Fibroblast of mammary gland (primary cell): ENCODE results near the gene KCNK5.

Experiments used
- DNase-seq: peaks from one replicate; pipeline ENCODE4 v3.0.0-alpha.2; 2010; ENCODE audit warnings: low read depth
- H3K4me3 ChIP-seq: 2 replicates; pipeline ENCODE4 v1.5.1; 2011; ENCODE audit warnings: low read depth, mild to moderate bottlenecking, low read length, moderate library complexity; ENCODE audit not compliant: control insufficient read depth
- CTCF ChIP-seq: conservative IDR thresholded peaks from 2 replicates; pipeline ENCODE4 v1.5.1; 2011; ENCODE audit warnings: low read depth, low read length, inconsistent platforms; ENCODE audit not compliant: control insufficient read depth, insufficient read depth

Gene KCNK5

GRCh38 chr6:39200498-39201020 lies 28.7 kb downstream of the KCNK5 start:
- H3K4me3 ChIP-seq, result no peak overlapping the region
- no peak for TF ChIP-seq CTCF

GRCh38 chr6:39199976-39200375 lies 29.3 kb downstream of the KCNK5 start:
- DNase-seq, result no peak
- no peak overlapping the region for H3K4me3 ChIP-seq
- TF ChIP-seq CTCF, result no peak

More at GRCh38 chr6:39200498-39201020, 28.7 kb downstream of the KCNK5 start:
- no peak for DNase-seq

GRCh38 chr6:39199231-39199940 lies 29.9 kb downstream of the KCNK5 start:
- H3K4me3 ChIP-seq, result no peak overlapping the region
- DNase-seq, result no peak
- no peak for TF ChIP-seq CTCF

DNA sequence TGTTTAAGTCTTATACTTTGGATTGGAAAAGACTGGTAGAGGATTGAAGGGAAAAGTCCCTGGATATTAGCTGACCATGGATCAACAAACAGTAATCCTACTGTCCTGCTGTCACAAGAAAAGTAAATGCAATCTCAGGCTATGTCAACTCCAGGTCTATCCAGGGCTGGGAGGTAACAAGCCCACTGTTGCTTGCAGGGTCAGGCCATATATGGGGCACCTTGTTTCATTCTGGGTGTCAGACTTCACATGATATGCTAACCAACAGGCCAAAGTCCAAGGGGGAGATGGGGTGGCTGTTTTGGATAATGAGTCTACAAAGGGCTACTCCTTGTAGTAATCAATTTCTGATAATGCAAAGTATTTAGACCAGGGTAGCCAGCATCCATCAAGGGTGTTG lies 30.7 kb downstream of the KCNK5 start:
- DNase-seq, result no peak
- no peak for TF ChIP-seq CTCF
- H3K4me3 ChIP-seq, result no peak overlapping the region

DNA sequence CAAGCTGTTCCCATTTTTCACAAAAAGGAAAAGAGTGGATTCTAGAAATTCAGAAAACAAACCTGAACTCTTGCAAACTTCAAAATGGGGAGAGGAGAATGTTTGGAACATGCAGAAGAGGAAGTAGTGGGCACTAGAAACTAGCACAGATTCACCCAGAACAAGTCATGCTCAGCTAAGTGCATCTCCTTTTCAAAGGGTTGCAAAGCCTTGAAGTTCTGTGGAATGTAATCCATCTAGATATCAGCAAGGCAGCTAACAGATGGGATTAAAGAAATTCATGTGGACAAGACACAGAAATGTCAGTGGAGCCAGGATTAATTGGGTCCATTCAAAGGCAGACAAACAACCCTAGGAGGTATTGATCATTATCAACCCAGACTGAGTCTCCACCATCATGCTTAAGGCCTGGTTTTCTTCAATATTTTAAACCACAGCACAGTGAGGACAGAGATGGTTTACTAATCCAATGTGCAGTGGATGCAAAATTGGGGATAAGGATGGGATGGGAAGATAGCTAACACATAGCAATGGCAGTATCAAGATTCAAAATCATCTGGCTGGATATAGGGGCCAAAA lies 31.3 kb downstream of the KCNK5 start:
- no peak overlapping the region for H3K4me3 ChIP-seq
- DNase-seq, result no peak
- TF ChIP-seq CTCF, result no peak

DNA sequence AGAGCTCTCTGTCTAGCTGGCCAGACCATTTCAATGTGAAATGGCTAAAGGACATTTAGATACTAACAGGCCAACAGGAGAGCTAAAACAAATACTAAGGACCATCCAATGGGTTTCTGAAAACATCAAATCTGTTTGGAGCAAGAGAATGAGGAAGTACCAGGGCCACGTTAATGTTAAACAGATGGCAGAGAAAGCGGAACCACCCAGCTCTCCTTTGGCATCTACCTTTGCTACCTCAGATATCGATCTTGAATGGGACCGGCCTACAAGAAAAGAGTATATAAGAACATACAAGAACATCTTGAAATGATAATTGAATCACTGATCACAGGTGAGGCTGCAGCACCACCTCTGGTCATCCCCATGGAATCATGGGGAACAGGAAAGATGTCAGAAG lies 31.8 kb downstream of the KCNK5 start:
- no peak for DNase-seq
- TF ChIP-seq CTCF, result no peak
- H3K4me3 ChIP-seq, result no peak overlapping the region
